ENCODE data around the gene NRCAM. TPM values are rescaled to one million over a fixed set of nuclear protein-coding genes. Genes with fewer than 3 reads are reported as not detected.

The NRCAM gene
- polyA plus RNA-seq, 2 of the 4 experiments (the other 2 are of a cell fraction): 129 to 210 TPM

- CTCF ChIA-PET: no interaction called here
- Histone ChIP-seq H3K4me2 (0 out of 3 replicates have a peak overlapping the region, but pooled peaks have one; percentile 4), H3K9me3 (no peaks in the 10 kb centered on the region), H3K4me1 (peaks cover 96% of the 10 kb centered on the region), H3K4me3 (no peak overlapping the region), H3K27ac (peak overlapping the region in 1 of 2 experiments; percentile 56; a peak in 3 of 6 replicates)
- FAIRE-seq: no peak
- POLR2A ChIA-PET: no interaction called here
- TF ChIP-seq KDM1A (IDR thresholded peaks at IDR 0.05; ENCODE audit: low read depth) (no peak), HOXB13 (CRISPR knock-in tag; IDR thresholded peaks at IDR 0.05; ENCODE audit: low read depth) (no peak), CTCF (IDR thresholded peaks at IDR 0.05) (no peak)
- ATAC-seq: no peak
- DNase-seq (ENCODE audit: low read depth in 1 of 2, low spot score in 1 of 2): no peak
- 70% methylated on average over 4 of the region's 4 CpGs for WGBS (ENCODE audit: missing lambda C conversion rate)
Measured at GRCh38 chr7:108294595-108294994, 161.6 kb downstream of the NRCAM start.

DNA sequence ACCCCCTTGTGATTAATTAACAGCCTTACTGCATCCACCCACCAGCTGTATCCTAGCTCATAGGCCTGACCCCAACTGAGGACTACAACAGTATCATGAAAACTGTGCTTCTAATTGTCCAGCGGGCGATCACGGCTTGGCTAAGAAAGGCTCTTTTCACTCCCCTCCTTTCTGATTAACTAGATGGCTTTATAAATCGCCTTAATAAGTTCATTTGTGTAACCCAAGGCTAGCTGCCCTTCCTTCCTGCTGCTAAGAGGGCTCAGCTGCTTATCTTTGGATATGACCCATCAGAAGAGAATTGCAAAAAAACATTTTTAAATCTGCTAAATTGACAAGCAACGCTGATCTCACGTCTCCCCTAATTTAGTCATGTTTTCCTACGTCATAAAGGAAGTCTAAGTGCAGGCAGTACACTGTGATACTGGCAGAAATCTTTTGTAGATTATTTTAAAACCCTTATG is 163.1 kb downstream of the NRCAM start:
- H3K9me3 ChIP-seq: no peaks in the 10 kb centered on the region
- peak overlapping the region; percentile 70 to 74; a peak in 5 of 6 replicates for H3K27ac ChIP-seq
- peak overlapping the region; percentile 87; the same call in 2 of the 3 replicates for H3K4me2 ChIP-seq
- POLR2A ChIA-PET: no interaction called here
- CTCF ChIA-PET: interaction anchor here (0.9 to 1.5 kb wide), 3 partner anchors 114 to 205 kb away, joined by 3 to 4 read pairs (median 3); no protein-coding TSS in a partner anchor
- DNase-seq (ENCODE audit: low read depth in 1 of 2, low spot score in 1 of 2) (no peak), FAIRE-seq (no peak), ATAC-seq (0 out of 6 replicates have a peak, but pooled peaks of 1 of the 2 experiments have one; percentile 7)
- 83% methylated on average over 7 of the region's 7 CpGs for WGBS (ENCODE audit: missing lambda C conversion rate)
- H3K4me1 ChIP-seq: peaks cover 91% of the 10 kb centered on the region
- no peak overlapping the region for H3K4me3 ChIP-seq
- TF ChIP-seq, protein P1, sequence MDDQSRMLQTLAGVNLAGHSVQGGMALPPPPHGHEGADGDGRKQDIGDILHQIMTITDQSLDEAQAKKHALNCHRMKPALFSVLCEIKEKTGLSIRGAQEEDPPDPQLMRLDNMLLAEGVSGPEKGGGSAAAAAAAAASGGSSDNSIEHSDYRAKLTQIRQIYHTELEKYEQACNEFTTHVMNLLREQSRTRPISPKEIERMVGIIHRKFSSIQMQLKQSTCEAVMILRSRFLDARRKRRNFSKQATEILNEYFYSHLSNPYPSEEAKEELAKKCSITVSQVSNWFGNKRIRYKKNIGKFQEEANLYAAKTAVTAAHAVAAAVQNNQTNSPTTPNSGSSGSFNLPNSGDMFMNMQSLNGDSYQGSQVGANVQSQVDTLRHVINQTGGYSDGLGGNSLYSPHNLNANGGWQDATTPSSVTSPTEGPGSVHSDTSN (IDR thresholded peaks at IDR 0.05): no peak
- no peak for TF ChIP-seq SREBF2 (IDR thresholded peaks at IDR 0.05)
- TF ChIP-seq POLR2AphosphoS2 (conservative IDR thresholded peaks at IDR 0.05; ENCODE audit: low read length): no peak
- TF ChIP-seq JUN (IDR thresholded peaks at IDR 0.05): no peak
- TF ChIP-seq RCOR1 (IDR thresholded peaks at IDR 0.05; ENCODE audit: low read depth, low read length): no peak
- no peak for TF ChIP-seq ELK1 (IDR thresholded peaks at IDR 0.05; ENCODE audit: low read depth, low read length)
- TF ChIP-seq MYC (IDR thresholded peaks at IDR 0.05; ENCODE audit: borderline replicate concordance, low read length): no peak

GRCh38 chr7:108292541-108292940 is 163.7 kb downstream of the NRCAM start:
- ChIA-PET CTCF (interaction anchor here (0.9 to 1.5 kb wide), 4 partner anchors 31 to 206 kb away, joined by 3 to 4 read pairs (median 3); no protein-coding TSS in a partner anchor), POLR2A (interaction anchor here (0.7 kb wide), 1 partner anchor 75 kb away, joined by 3 read pairs; no protein-coding TSS in a partner anchor)
- no peaks in the 10 kb centered on the region for H3K9me3 ChIP-seq
- DNase-seq (ENCODE audit: low read depth in 1 of 2, low spot score in 1 of 2): peak in 1 of 2 experiments; percentile 22
- peak overlapping the region; percentile 87 for H3K4me2 ChIP-seq
- WGBS (ENCODE audit: missing lambda C conversion rate): 79% methylated on average over 3 of the region's 3 CpGs
- FAIRE-seq: no peak
- peak in 1 of 2 experiments; percentile 32; a peak in 2 of 6 replicates for ATAC-seq
- TF ChIP-seq KDM1A (IDR thresholded peaks at IDR 0.05; ENCODE audit: low read depth): no peak
- TF ChIP-seq ELK1 (IDR thresholded peaks at IDR 0.05; ENCODE audit: low read depth, low read length): no peak
- TF ChIP-seq ZFP36 (IDR thresholded peaks at IDR 0.05; ENCODE audit: borderline replicate concordance, partially characterized antibody): no peak
- peak in 1 of 2 experiments; percentile 4; a peak in 1 of 5 replicates for TF ChIP-seq RAD21 (conservative IDR thresholded peaks at IDR 0.05 in 1 of 2, IDR thresholded peaks at IDR 0.05 in 1 of 2)
- no peak for TF ChIP-seq NPAS2 (CRISPR knock-in tag; IDR thresholded peaks at IDR 0.05; ENCODE audit: borderline replicate concordance)
- TF ChIP-seq CEBPB (IDR thresholded peaks at IDR 0.05): no peak
- H3K4me3 ChIP-seq: no peak overlapping the region
- H3K4me1 ChIP-seq: peaks cover 85% of the 10 kb centered on the region
- H3K27ac ChIP-seq: peak overlapping the region; percentile 70 to 74
